ENCODE data around the gene MAGEA8.
"Not testable (repeated sequence)": the region's sequence is repeated elsewhere in the genome, so short reads cannot be mapped to it uniquely, and the experiment has no call there.

The MAGEA8 gene

DNA sequence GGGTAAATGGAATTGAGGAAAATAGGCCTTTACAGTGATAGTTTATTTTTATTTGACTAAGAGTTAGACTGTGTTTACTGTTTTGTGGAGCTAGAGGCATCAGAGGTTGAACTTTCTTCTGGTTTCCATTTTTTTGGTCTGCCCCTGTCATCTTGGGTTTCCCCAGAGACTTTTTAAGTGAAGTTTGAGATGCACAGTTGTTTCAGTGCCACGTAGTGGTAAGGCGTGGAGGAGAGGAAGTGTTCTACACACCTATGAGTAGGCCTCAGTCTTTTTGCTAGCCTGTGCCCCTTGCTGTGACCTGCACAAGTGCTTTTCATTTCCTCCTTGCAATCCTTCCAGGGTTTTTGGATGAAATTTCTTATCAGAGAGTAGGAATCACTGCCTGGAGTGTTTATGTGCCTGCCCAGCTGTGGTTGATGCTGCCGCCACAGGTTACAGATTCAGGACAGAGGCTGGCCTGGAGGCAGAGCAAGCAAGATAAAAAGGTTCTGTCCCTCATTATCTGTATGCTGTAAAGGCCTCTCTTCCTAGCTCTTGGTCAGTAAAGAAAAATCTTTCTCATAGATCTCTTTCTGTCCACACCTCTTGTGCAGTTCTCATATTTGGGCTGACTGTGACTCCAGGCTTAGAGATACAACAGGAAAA, 35.9 kb downstream of the MAGEA8 start:
- in situ Hi-C loops (cut with HindIII; ENCODE audit: low sequenced_read_pairs), result no loop called here
- TF ChIP-seq, protein P1, sequence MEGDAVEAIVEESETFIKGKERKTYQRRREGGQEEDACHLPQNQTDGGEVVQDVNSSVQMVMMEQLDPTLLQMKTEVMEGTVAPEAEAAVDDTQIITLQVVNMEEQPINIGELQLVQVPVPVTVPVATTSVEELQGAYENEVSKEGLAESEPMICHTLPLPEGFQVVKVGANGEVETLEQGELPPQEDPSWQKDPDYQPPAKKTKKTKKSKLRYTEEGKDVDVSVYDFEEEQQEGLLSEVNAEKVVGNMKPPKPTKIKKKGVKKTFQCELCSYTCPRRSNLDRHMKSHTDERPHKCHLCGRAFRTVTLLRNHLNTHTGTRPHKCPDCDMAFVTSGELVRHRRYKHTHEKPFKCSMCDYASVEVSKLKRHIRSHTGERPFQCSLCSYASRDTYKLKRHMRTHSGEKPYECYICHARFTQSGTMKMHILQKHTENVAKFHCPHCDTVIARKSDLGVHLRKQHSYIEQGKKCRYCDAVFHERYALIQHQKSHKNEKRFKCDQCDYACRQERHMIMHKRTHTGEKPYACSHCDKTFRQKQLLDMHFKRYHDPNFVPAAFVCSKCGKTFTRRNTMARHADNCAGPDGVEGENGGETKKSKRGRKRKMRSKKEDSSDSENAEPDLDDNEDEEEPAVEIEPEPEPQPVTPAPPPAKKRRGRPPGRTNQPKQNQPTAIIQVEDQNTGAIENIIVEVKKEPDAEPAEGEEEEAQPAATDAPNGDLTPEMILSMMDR (IDR thresholded peaks at IDR 0.05; ENCODE audit: low read depth, low read length, missing control alignments), result no peak
- H3K4me3 ChIP-seq (ENCODE audit: low read depth, low read length), result no peak overlapping the region
- no peak for DNase-seq (ENCODE audit: low read depth)

DNA sequence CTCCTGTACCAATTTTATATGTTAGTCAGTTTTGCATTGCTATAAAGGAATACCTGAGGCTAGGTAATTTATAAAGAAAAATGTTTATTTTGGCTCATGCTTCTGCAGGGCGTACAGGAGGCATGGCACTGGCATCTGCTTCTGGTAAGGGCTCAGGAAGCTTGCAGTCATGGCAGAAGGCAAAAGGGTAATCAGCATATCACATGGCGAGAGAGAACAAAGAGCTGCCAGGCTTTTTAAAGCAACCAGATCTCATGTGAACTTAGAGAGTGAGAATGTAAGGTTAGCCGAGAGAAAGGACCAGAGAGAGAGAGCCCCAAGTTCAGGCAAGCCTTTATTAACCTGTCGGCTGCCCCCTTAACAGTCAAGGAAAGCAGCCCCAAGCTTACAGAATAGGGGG, 42.9 kb downstream of the MAGEA8 start:
- H3K4me3 ChIP-seq (ENCODE audit: low read depth, low read length); in situ Hi-C loops (cut with HindIII; ENCODE audit: low sequenced_read_pairs); DNase-seq (ENCODE audit: low read depth): not testable (repeated sequence)

GRCh38 chrX:149924434-149924833, 43.5 kb downstream of the MAGEA8 start:
- DNase-seq (ENCODE audit: low read depth); in situ Hi-C loops (cut with HindIII; ENCODE audit: low sequenced_read_pairs); H3K4me3 ChIP-seq (ENCODE audit: low read depth, low read length): not testable (repeated sequence)

DNA sequence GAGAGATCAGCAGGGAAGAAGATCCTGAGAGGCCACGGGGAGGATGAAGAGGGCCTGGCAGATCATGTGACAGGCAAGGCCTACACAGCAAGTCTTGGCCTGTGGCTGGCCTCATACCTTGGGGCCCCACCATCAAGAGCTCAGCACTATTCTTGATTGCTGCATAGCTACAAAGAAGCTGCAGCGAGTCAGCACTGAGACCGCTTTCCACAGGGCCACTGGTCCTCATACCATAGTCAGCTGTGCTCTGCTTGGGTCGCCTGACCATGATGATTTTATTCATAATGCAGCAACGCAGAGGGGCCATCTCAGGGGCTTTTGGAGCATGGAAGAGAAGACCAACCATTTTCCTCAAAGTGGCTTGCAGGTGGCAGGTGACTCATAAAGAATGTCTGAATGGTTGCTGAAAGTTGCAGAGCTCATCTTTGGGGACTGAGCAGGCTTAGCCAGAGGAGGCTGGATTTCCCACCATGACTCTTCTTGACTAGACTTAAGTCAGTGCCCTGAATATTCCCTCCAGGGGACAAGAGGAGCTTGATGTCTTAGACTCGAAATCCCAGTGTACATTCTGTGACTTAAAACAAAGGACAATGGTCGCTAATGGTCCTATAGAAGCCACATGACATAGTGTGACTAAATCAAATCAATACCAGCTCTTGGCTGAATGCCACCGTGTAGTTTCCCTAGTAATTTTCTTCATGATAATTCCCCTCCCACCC, 46.4 kb downstream of the MAGEA8 start:
- in situ Hi-C loops (cut with HindIII; ENCODE audit: low sequenced_read_pairs); H3K4me3 ChIP-seq (ENCODE audit: low read depth, low read length); DNase-seq (ENCODE audit: low read depth): not testable (repeated sequence)

GRCh38 chrX:149927964-149928258, 46.9 kb downstream of the MAGEA8 start:
- in situ Hi-C loops (cut with HindIII; ENCODE audit: low sequenced_read_pairs); DNase-seq (ENCODE audit: low read depth); H3K4me3 ChIP-seq (ENCODE audit: low read depth, low read length): not testable (repeated sequence)

DNA sequence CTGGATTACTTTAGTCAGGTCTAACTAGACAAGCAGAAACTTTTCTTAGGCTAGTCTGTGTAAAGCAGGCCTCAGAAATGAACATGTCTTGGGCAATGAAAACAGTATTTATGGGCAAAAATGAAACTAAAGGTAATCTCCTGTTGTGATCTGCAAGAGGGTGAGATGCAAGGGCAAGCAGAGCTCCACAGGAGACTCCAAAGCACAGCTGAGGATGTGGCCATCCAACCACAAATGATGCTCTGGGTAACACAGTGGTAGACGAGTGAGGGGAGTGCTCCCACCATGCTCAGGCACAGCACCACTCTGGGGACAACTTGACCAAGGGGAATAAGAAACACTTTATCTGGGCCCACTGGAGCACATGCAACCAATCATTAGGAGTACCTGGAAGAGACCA, 47.7 kb downstream of the MAGEA8 start:
- DNase-seq (ENCODE audit: low read depth); in situ Hi-C loops (cut with HindIII; ENCODE audit: low sequenced_read_pairs); H3K4me3 ChIP-seq (ENCODE audit: low read depth, low read length): not testable (repeated sequence)

DNA sequence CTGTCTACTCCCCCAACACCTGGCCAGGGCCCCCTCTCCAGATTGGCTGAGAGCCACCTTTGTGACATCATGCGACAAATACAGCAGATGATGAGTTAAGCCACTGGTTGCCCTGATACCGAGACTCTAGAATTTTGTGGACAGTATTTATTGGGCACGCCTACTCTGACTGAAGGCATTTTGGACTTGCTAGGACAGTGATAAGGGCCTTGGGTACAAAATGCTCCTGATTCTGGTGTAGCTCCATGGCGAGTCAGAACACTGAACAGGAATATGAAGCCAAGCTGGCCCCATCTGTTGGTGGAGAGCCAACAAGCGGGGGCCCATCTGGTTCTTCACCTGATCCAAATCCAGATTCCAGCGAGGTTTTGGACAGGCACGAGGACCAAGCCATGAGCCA, 48.4 kb downstream of the MAGEA8 start, which contains the start of gene HSFX4:
Gene HSFX4 (plus strand): TSS at position 174 of the 400 bp plus-strand sequence. CDS start 72 bp downstream, at position 246.
- H3K4me3 ChIP-seq (ENCODE audit: low read depth, low read length); DNase-seq (ENCODE audit: low read depth); in situ Hi-C loops (cut with HindIII; ENCODE audit: low sequenced_read_pairs): not testable (repeated sequence)

DNA sequence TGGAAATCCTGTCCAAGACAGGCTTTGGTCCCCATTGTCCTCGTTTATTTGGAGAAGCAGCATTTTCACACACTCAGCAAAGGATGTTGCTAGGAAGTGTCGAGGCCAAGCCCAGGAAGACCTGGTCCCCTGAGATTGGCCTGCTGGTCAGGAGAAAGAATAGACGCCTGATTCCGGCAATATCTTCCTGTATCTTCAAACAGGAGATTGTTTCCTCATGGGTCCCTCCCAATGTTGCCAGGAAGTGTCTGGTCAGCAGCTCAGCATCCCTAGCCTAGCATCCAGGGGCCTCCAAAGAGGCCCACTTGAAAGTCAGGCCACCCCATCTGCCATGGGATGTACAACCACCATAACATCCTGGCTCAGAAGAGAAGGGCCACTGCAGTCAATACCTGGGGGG, 50.4 kb downstream of the MAGEA8 start:
- DNase-seq (ENCODE audit: low read depth); H3K4me3 ChIP-seq (ENCODE audit: low read depth, low read length); in situ Hi-C loops (cut with HindIII; ENCODE audit: low sequenced_read_pairs): not testable (repeated sequence)

GRCh38 chrX:149932150-149932549, 51.2 kb downstream of the MAGEA8 start:
- DNase-seq (ENCODE audit: low read depth); H3K4me3 ChIP-seq (ENCODE audit: low read depth, low read length); in situ Hi-C loops (cut with HindIII; ENCODE audit: low sequenced_read_pairs): not testable (repeated sequence)

DNA sequence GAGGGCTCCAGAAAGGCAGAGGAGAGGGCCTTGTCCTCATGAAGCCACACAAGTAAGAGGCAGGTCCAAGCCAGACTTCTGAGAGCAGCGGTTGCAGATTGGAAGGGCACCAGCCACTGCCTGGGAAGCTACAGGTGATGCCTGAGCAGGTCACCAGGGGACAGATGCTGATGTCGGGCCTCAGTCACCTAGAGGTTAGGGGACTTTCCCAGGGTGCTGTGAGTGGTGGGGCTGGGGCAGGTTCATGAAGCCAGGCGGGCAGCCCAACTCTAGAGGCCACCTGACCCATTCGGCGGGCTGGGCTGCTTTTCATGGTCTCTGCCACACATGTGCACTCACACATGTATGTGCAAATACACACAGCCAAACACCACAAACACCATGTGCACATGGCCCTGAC, 52.0 kb downstream of the MAGEA8 start:
- H3K4me3 ChIP-seq (ENCODE audit: low read depth, low read length); in situ Hi-C loops (cut with HindIII; ENCODE audit: low sequenced_read_pairs); DNase-seq (ENCODE audit: low read depth): not testable (repeated sequence)

DNA sequence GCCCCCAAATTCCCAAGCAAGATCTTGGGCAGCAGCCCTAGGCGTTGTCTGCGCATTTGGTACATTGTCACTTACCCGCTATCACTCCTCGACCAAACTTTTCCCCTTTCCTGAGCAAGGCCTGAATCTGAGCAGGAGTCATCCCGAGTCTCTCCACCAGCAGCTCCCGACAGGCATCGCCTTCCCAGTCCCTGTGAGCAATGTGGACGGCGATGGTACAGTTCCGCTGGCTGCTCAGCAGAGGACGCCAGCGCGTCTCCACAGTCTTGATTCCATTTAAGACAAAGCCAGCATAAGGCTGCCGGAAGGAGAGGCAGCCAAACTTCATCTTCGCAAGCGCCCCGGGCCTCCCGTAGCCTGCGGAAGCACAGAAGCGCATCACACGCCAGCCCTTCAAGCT, 52.6 kb downstream of the MAGEA8 start:
- in situ Hi-C loops (cut with HindIII; ENCODE audit: low sequenced_read_pairs); DNase-seq (ENCODE audit: low read depth); H3K4me3 ChIP-seq (ENCODE audit: low read depth, low read length): not testable (repeated sequence)

Data from astrocyte of the cerebellum (primary cell).